A549 (cell line): Measurements from ENCODE around the gene SPATA13. TPM values are rescaled to one million over a fixed set of nuclear protein-coding genes. Genes with fewer than 3 reads are reported as not detected.

ENCODE experiments used
- ATAC-seq, 2 experiments: fragments of 200-7000 bp in 1 of 2; fragments of >200 bp in 1 of 2; cut with Nextera tagmentation in 1 of 2; cut with Tn5 transposase in 1 of 2; 3 replicates each; pipeline versions ENCODE4 v1.8.0 to v1.9.1; 2018 to 2020; ENCODE audit warnings: mild to moderate bottlenecking in 1 of 2, moderate library complexity in 1 of 2
- CTCF ChIA-PET: fragments of 300-600 bp; sonication (Branson Sonifier 250); formaldehyde crosslinking; extraction: SDS; loops from one replicate; lab custom pipeline; 2021; ENCODE audit warnings: antibody characterized with exemption, inconsistent platforms; lab: Yijun Ruan, JAX
- POLR2A ChIA-PET: fragments of 350-600 bp; formaldehyde crosslinking; extraction: SDS; loops from one replicate; lab custom pipeline; 2021; ENCODE audit warnings: antibody characterized with exemption, inconsistent platforms; lab: Yijun Ruan, JAX
- DNase-seq, 2 experiments: peaks; one replicate each; pipeline versions ENCODE4 v3.0.0 to v3.0.0-alpha.2; 2011 to 2016; ENCODE audit warnings: low read depth in 1 of 2, low spot score in 1 of 2
- FAIRE-seq: peaks from 2 replicates; lab custom pipeline; 2011; peaks lifted over from hg19 to GRCh38; lab: Jason Lieb, UNC
- H3K27ac ChIP-seq, 2 experiments: fragments of >200 bp; sonication (Bioruptor Twin); formaldehyde crosslinking; 3 replicates each; pipeline ENCODE4 v1.5.1; 2016 to 2017
- H3K4me1 ChIP-seq: fragments of >200 bp; sonication (Bioruptor Twin); formaldehyde crosslinking; 3 replicates; pipeline ENCODE4 v1.6.1; 2016
- H3K4me2 ChIP-seq: fragments of >200 bp; sonication (Bioruptor Twin); formaldehyde crosslinking; 3 replicates; pipeline ENCODE4 v1.6.1; 2016
- H3K4me3 ChIP-seq: fragments of >200 bp; sonication (Bioruptor Twin); formaldehyde crosslinking; 3 replicates; pipeline ENCODE4 v1.5.1; 2016
- H3K9me3 ChIP-seq: fragments of >200 bp; sonication (Bioruptor Twin); formaldehyde crosslinking; 3 replicates; pipeline ENCODE4 v1.6.1; 2016
- ATOH8 ChIP-seq: fragments of 250-450 bp; sonication (Bioruptor Pico); IDR thresholded peaks from 2 replicates; pipeline ENCODE4 v1.5.0; 2020; ENCODE audit warnings: low read depth, mild to moderate bottlenecking, moderate library complexity
- BHLHE40 ChIP-seq: IDR thresholded peaks from 2 replicates; pipeline ENCODE4 v1.6.1; 2012; ENCODE audit warnings: low read depth, low read length, inconsistent platforms
- CBX2 ChIP-seq: fragments of 200-600 bp; sonication (generic); IDR thresholded peaks from 2 replicates; pipeline ENCODE4 v1.6.1; 2016; ENCODE audit warnings: low read depth, mild to moderate bottlenecking, borderline replicate concordance
- CHD2 ChIP-seq: fragments of 150-350 bp; IDR thresholded peaks from 2 replicates; pipeline ENCODE4 v1.6.1; 2014; ENCODE audit warnings: low read length; ENCODE audit not compliant: partially characterized antibody
- CTCF ChIP-seq: fragments of >200 bp; sonication (Bioruptor Twin); formaldehyde crosslinking; IDR thresholded peaks from 3 replicates; pipeline ENCODE4 v1.5.1; 2016
- EP300 ChIP-seq, 2 experiments: fragments of >200 bp; sonication (Bioruptor Twin); formaldehyde crosslinking; IDR thresholded peaks; 2 replicates in 1 of 2; 3 replicates in 1 of 2; pipeline ENCODE4 v1.6.1; 2016 to 2017
- ESRRA ChIP-seq: fragments of 150-350 bp; IDR thresholded peaks from 2 replicates; pipeline ENCODE4 v1.6.1; 2014; ENCODE audit warnings: mild to moderate bottlenecking, low read length, borderline replicate concordance
- GATA3 ChIP-seq: IDR thresholded peaks from 2 replicates; pipeline ENCODE4 v1.6.1; 2012; ENCODE audit warnings: borderline replicate concordance
- HDAC2 ChIP-seq: fragments of 200-600 bp; sonication (generic); IDR thresholded peaks from 2 replicates; pipeline ENCODE4 v1.6.1; 2016
- HES2 ChIP-seq: fragments of >200 bp; sonication (Bioruptor Twin); formaldehyde crosslinking; IDR thresholded peaks from 2 replicates; pipeline ENCODE4 v1.6.1; 2016
- HEYL ChIP-seq: fragments of 250-450 bp; sonication (Bioruptor Pico); IDR thresholded peaks from 2 replicates; pipeline ENCODE4 v1.8.0; 2021; ENCODE audit warnings: mild to moderate bottlenecking, moderate library complexity
- HOXB13 ChIP-seq: fragments of 250-450 bp; sonication (Bioruptor Pico); IDR thresholded peaks from 2 replicates; pipeline ENCODE4 v1.5.0; 2020; ENCODE audit warnings: low read depth, mild to moderate bottlenecking, moderate library complexity
- JUN ChIP-seq, 2 experiments: fragments of >200 bp; sonication (Bioruptor Twin); formaldehyde crosslinking; IDR thresholded peaks; 2 replicates in 1 of 2; 3 replicates in 1 of 2; pipeline ENCODE4 v1.6.1; 2016 to 2017
- JUNB ChIP-seq: fragments of >200 bp; sonication (Bioruptor Twin); formaldehyde crosslinking; IDR thresholded peaks from 2 replicates; pipeline ENCODE4 v1.6.1; 2016
- KDM1A ChIP-seq: fragments of 200-600 bp; sonication (generic); IDR thresholded peaks from 2 replicates; pipeline ENCODE4 v1.6.1; 2016; ENCODE audit warnings: low read depth, mild to moderate bottlenecking
- KDM5A ChIP-seq: fragments of 200-600 bp; sonication (generic); IDR thresholded peaks from 2 replicates; pipeline ENCODE4 v1.6.1; 2016; ENCODE audit warnings: antibody characterized with exemption, mild to moderate bottlenecking
- MAZ ChIP-seq: fragments of 150-350 bp; IDR thresholded peaks from 2 replicates; pipeline ENCODE4 v1.6.1; 2014; ENCODE audit warnings: antibody characterized with exemption, low read depth, low read length, borderline replicate concordance
- MYC ChIP-seq: IDR thresholded peaks from 2 replicates; pipeline ENCODE4 v1.6.1; 2012; ENCODE audit warnings: mild to moderate bottlenecking, inconsistent platforms, low read length, improper control_type of control experiment, borderline replicate concordance
- NFE2L2 ChIP-seq: fragments of 150-350 bp; conservative IDR thresholded peaks from 2 replicates; pipeline ENCODE4 v1.6.1; 2014; ENCODE audit warnings: low read length
- NR3C1 ChIP-seq: fragments of >200 bp; sonication (Bioruptor Twin); formaldehyde crosslinking; IDR thresholded peaks from 3 replicates; pipeline ENCODE4 v1.6.1; 2017
- POLR2A ChIP-seq: IDR thresholded peaks from 2 replicates; pipeline ENCODE4 v1.6.1; 2012; ENCODE audit warnings: mild to moderate bottlenecking, low read length
- POLR2AphosphoS2 ChIP-seq: conservative IDR thresholded peaks from 2 replicates; pipeline ENCODE4 v1.6.1; 2012; ENCODE audit warnings: low read length, improper control_type of control experiment, inconsistent platforms
- RAD21 ChIP-seq, 2 experiments: fragments of >200 bp in 1 of 2; sonication (Bioruptor Twin) in 1 of 2; formaldehyde crosslinking in 1 of 2; IDR thresholded peaks in 1 of 2; conservative IDR thresholded peaks in 1 of 2; 2 replicates in 1 of 2; 3 replicates in 1 of 2; pipeline ENCODE4 v1.6.1; 2012 to 2018; ENCODE audit warnings: inconsistent platforms in 1 of 2
- RARB ChIP-seq: fragments of 250-450 bp; sonication (Bioruptor Pico); IDR thresholded peaks from 2 replicates; pipeline ENCODE4 v1.8.0; 2021; ENCODE audit warnings: mild to moderate bottlenecking, moderate library complexity
- REST ChIP-seq: fragments of 200-600 bp; sonication (generic); IDR thresholded peaks from 2 replicates; pipeline ENCODE4 v1.6.1; 2016; ENCODE audit warnings: antibody characterized with exemption, mild to moderate bottlenecking, moderate library complexity
- USF2 ChIP-seq: fragments of 450-650 bp; IDR thresholded peaks from 2 replicates; pipeline ENCODE4 v1.6.1; 2014; ENCODE audit warnings: antibody characterized with exemption
- ZFP36 ChIP-seq: fragments of 450-650 bp; IDR thresholded peaks from 2 replicates; pipeline ENCODE4 v1.6.1; 2014; ENCODE audit warnings: borderline replicate concordance; ENCODE audit not compliant: partially characterized antibody
- ZSCAN20 ChIP-seq: fragments of 250-450 bp; sonication (Bioruptor Pico); IDR thresholded peaks from 2 replicates; pipeline ENCODE4 v1.8.0; 2022; ENCODE audit warnings: mild to moderate bottlenecking, moderate library complexity
- whole genome bisulfite sequencing: methylation state at CpG from one replicate; pipeline ENCODE4 v1.1.6; 2017; ENCODE audit errors: missing lambda C conversion rate; 5-methylcytosine and 5-hydroxymethylcytosine counted together
- polyA plus RNA-seq, 4 experiments: library from polyadenylated mRNA; depleted of rRNA in 3 of 4; stranded (reverse); fragments of >200 nt; fragmentation: RNase III in 1 of 4; extraction: RNeasy Plus Mini Kit Qiagen cat#74134 plus additional on column Dnase treatment in 1 of 4; gene quantifications; 2 replicates in 3 of 4; 3 replicates in 1 of 4; pipeline ENCODE4 v1.2.3, GENCODE V29; 2011 to 2017

SPATA13 gene
- polyA plus RNA-seq, 2 of the 4 experiments (the other 2 are of a cell fraction), result 3.1 to 6.3 TPM

- no peaks in the 10 kb centered on the region for H3K4me1 ChIP-seq
- no peak overlapping the region for H3K4me3 ChIP-seq
- ChIA-PET CTCF (no interaction called here), POLR2A (no interaction called here)
- 89% methylated on average over 3 of the region's 3 CpGs for WGBS
- FAIRE-seq (no peak), ATAC-seq (no peak), DNase-seq (no peak)
- no peak overlapping the region for H3K27ac ChIP-seq
- no peaks in the 10 kb centered on the region for H3K9me3 ChIP-seq
- H3K4me2 ChIP-seq, result no peak overlapping the region
- TF ChIP-seq ZSCAN20 (no peak), MAZ (no peak), NFE2L2 (no peak), RAD21 (conservative IDR thresholded peaks at IDR 0.05 in 1 of 2, IDR thresholded peaks at IDR 0.05 in 1 of 2) (no peak), CHD2 (no peak), EP300 (IDR thresholded peaks at IDR 0.05) (no peak), ATOH8 (CRISPR knock-in tag) (no peak), ZFP36 (no peak), KDM5A (no peak), CBX2 (no peak), POLR2AphosphoS2 (no peak), BHLHE40 (no peak), HOXB13 (CRISPR knock-in tag) (no peak), POLR2A (no peak), ESRRA (no peak), KDM1A (no peak)
These were observed 101.0 kb downstream of the SPATA13 start for GRCh38 chr13:24261566-24261965.

GRCh38 chr13:24263632-24264031 is 103.1 kb downstream of the SPATA13 start:
- TF ChIP-seq USF2 (no peak), MYC (no peak), JUN (IDR thresholded peaks at IDR 0.05) (no peak), POLR2A (no peak), POLR2AphosphoS2 (no peak), HDAC2 (no peak), HOXB13 (CRISPR knock-in tag) (no peak), JUNB (no peak), HES2 (no peak), NFE2L2 (no peak), NR3C1 (no peak), ESRRA (no peak), GATA3 (no peak), HEYL (CRISPR knock-in tag) (no peak), CBX2 (no peak), RAD21 (conservative IDR thresholded peaks at IDR 0.05 in 1 of 2, IDR thresholded peaks at IDR 0.05 in 1 of 2) (no peak)
- ChIA-PET POLR2A (no interaction called here), CTCF (no interaction called here)
- ATAC-seq (no peak), DNase-seq (no peak), FAIRE-seq (no peak)
- Histone ChIP-seq H3K4me3 (no peak overlapping the region), H3K9me3 (no peaks in the 10 kb centered on the region), H3K27ac (no peak overlapping the region), H3K4me1 (no peaks in the 10 kb centered on the region), H3K4me2 (no peak overlapping the region)
- WGBS, result 82% methylated on average over 4 of the region's 4 CpGs

- WGBS, result 92% methylated on average over 8 of the region's 8 CpGs
- TF ChIP-seq RARB (no peak), ZSCAN20 (no peak), CHD2 (no peak), JUNB (no peak), CTCF (no peak), REST (no peak)
- Histone ChIP-seq H3K4me2 (no peak overlapping the region), H3K4me1 (peaks cover 2% of the 10 kb centered on the region; the same call in 2 of the 3 replicates), H3K4me3 (no peak overlapping the region), H3K27ac (no peak overlapping the region), H3K9me3 (no peaks in the 10 kb centered on the region)
- ATAC-seq (no peak), DNase-seq (no peak), FAIRE-seq (no peak)
- POLR2A ChIA-PET, result no interaction called here
- CTCF ChIA-PET, result no interaction called here
These were observed 104.5 kb downstream of the SPATA13 start for GRCh38 chr13:24264976-24265375.
